Stomach smooth muscle (tissue), 2 donors: Measurements from ENCODE around the gene PCDH12.

ENCODE experiments used
- H3K27ac ChIP-seq: one replicate; pipeline ENCODE4 v1.7.0; 2013; ENCODE audit warnings: mild to moderate bottlenecking, low read length, inconsistent platforms
- H3K27me3 ChIP-seq, 2 donors: one replicate each; pipeline ENCODE4 v1.7.0; 2013; ENCODE audit warnings: low read length in 2 of 2; ENCODE audit not compliant: insufficient read depth in 2 of 2, control insufficient read depth in 1 of 2
- H3K36me3 ChIP-seq, 2 donors: one replicate each; pipeline ENCODE4 v1.7.0; 2013; ENCODE audit warnings: low read length in 2 of 2; ENCODE audit not compliant: control insufficient read depth in 2 of 2, insufficient read depth in 2 of 2
- H3K4me1 ChIP-seq: one replicate; pipeline ENCODE4 v1.7.0; 2013; ENCODE audit warnings: low read length; ENCODE audit not compliant: control insufficient read depth, insufficient read depth
- H3K4me3 ChIP-seq, 2 donors: one replicate each; pipeline ENCODE4 v1.7.0; 2013; ENCODE audit warnings: low read length in 2 of 2
- H3K9ac ChIP-seq, 2 donors: one replicate each; pipeline ENCODE4 v1.7.0; 2013; ENCODE audit warnings: low read length in 2 of 2, mild to moderate bottlenecking in 1 of 2
- H3K9me3 ChIP-seq, 2 donors: one replicate each; pipeline ENCODE4 v1.7.0; 2013; ENCODE audit warnings: low read length in 2 of 2; ENCODE audit not compliant: control insufficient read depth in 2 of 2
- donor health status: healthy.
- donor health status: Pancreatic carcinoma.

The PCDH12 gene

GRCh38 chr5:141965071-141965470, 7.1 kb upstream of the PCDH12 start:
- H3K9ac ChIP-seq, result no peak overlapping the region
- H3K9me3 ChIP-seq, result no peaks in the 10 kb centered on the region
- no peaks in the 10 kb centered on the region for H3K27me3 ChIP-seq
- no peak overlapping the region for H3K27ac ChIP-seq
- H3K4me1 ChIP-seq, result peaks cover 11% of the 10 kb centered on the region
- H3K4me3 ChIP-seq, result no peak overlapping the region
- no peaks in the 10 kb centered on the region for H3K36me3 ChIP-seq

- Histone ChIP-seq H3K9ac (no peak overlapping the region), H3K4me1 (peaks cover 4% of the 10 kb centered on the region), H3K36me3 (no peaks in the 10 kb centered on the region)
These were observed 5.7 kb upstream of the PCDH12 start for GRCh38 chr5:141963701-141964100.

DNA sequence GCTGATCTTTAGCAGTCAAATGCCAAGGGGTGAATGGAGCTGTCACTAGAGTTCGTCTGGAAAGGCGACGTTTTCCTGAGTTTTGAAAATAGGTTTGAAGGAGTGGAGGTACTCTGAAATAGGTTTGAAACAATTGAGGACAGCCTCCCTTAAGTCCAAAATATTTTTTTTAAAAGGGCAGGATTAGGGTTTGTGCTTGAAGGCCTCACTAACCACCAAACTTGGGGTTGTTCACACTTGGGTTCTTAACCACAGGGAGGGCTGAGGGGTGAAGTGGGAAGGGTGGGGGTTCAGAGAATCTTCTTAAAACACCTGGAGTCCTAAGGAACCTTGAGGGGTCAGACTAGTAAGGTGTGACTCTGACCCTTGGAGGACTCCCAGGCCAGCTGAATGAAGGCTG, 3.5 kb upstream of the PCDH12 start:
- peaks cover 0 to 8% of the 10 kb centered on the region in 2 donors for H3K27me3 ChIP-seq
- H3K27ac ChIP-seq, result no peak overlapping the region
- H3K4me1 ChIP-seq, result peaks cover 3% of the 10 kb centered on the region
- no peak overlapping the region for H3K9ac ChIP-seq
- H3K36me3 ChIP-seq, result no peaks in the 10 kb centered on the region
- no peaks in the 10 kb centered on the region for H3K9me3 ChIP-seq
- H3K4me3 ChIP-seq, result no peak overlapping the region

More at GRCh38 chr5:141963701-141964100, 5.7 kb upstream of the PCDH12 start:
- no peak overlapping the region for H3K4me3 ChIP-seq
- no peaks in the 10 kb centered on the region for H3K9me3 ChIP-seq
- H3K27ac ChIP-seq, result no peak overlapping the region
- peaks cover 0 to 6% of the 10 kb centered on the region in 2 donors for H3K27me3 ChIP-seq

DNA sequence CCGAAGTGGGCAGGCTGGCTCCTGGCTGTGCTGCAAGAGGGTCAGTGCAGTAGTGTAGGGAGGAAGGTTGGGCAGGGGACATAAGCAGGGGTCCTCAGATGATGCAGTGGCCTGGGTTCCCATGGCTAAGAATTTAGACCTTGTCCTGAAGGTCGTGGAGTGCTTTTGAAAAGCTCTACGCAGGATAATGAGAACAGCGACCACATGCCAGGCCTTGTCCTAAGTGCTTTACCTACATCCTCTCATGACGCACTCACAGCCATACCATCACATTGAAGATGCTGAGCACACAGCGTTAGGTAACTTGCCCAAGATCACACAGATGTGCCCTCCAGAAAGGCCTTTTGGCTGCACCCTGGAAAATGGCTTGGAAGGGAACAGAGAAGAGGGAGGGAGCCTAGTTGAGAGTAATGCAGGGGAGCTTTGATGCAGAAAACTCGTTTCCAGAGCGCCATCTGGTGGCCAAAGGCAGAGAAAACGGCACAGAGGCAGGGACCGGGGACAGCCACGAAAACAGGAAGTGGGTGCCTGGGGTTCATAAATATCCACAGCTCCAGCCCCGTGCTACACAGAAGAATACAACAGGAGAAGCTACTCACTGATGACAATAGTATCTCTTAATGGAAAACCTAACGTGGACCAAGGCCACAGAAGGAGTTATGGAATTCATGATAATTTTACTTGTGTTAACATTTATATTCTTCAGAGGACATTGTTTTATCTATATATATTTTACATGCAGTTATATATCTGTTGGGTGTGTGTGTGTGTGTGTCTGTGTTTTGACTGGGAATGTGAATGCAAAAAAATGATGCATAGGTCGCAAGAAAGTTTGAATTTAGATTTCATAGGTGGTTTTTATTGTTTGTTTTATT, 2.7 kb upstream of the PCDH12 start:
- Histone ChIP-seq H3K4me3 (no peak overlapping the region), H3K9me3 (no peaks in the 10 kb centered on the region), H3K27me3 (peaks cover 0 to 8% of the 10 kb centered on the region in 2 donors), H3K9ac (no peak overlapping the region), H3K27ac (no peak overlapping the region), H3K36me3 (no peaks in the 10 kb centered on the region), H3K4me1 (peaks cover 3% of the 10 kb centered on the region)

DNA sequence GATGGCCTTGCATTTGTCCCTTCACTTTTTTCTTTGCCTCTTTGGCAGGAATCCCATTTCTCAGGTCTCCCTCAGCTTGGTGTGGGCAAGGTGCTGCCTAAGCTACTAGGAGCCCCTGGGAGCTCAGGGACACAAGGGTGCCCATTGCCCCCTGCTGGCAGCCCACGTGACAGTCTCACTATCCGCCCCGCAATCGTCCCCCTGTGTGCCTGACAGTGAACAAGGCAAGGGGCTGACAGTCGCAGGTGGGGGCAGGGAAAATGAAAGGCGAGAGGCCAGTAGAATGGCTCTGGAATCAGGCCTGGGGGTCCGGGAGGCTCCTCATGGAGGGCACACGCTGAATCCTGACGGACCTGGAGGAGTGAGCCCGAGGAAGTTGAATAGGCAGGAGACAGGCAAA, 2.0 kb upstream of the PCDH12 start:
- Histone ChIP-seq H3K36me3 (no peaks in the 10 kb centered on the region), H3K9ac (no peak overlapping the region), H3K4me1 (peaks cover 3% of the 10 kb centered on the region), H3K9me3 (no peaks in the 10 kb centered on the region), H3K4me3 (no peak overlapping the region), H3K27me3 (peaks cover 0 to 8% of the 10 kb centered on the region in 2 donors), H3K27ac (no peak overlapping the region)

DNA sequence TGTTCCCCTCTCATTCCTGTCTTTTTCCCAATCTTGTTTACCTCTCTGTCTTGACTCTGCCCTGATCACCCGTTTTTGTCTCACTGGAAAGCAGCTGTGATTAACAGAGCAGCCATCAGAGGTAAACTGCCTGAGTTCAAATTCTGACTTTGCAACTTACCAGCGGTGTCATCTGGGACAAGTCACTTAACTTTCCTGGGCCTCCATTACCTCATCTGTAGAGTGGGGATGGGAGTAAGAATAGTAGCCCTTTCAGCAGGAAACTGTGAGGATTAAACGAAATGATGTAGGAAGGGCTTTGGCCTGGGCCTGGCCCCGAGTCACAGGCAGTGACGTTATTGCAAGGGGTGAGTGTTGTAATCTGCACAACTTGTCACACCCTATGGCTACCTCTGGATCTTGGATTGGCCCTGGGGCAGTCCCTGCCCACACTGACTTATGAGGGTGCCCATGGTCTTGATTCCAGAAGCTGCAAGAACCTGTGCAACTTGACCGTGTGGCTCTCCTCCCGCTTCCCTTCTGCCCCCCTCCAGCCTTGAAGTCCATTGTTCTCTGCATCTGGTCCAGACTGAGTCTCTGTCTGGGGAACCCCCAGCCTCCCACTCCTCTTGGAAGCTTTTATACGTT, 657 bp upstream of the PCDH12 start:
- peak overlapping the region in 1 of 2 donors; percentile 8 for H3K4me3 ChIP-seq
- H3K4me1 ChIP-seq, result peaks cover 3% of the 10 kb centered on the region
- no peaks in the 10 kb centered on the region for H3K36me3 ChIP-seq
- H3K27ac ChIP-seq, result no peak overlapping the region
- H3K27me3 ChIP-seq, result peaks cover 0 to 8% of the 10 kb centered on the region in 2 donors
- no peak overlapping the region for H3K9ac ChIP-seq
- H3K9me3 ChIP-seq, result no peaks in the 10 kb centered on the region

DNA sequence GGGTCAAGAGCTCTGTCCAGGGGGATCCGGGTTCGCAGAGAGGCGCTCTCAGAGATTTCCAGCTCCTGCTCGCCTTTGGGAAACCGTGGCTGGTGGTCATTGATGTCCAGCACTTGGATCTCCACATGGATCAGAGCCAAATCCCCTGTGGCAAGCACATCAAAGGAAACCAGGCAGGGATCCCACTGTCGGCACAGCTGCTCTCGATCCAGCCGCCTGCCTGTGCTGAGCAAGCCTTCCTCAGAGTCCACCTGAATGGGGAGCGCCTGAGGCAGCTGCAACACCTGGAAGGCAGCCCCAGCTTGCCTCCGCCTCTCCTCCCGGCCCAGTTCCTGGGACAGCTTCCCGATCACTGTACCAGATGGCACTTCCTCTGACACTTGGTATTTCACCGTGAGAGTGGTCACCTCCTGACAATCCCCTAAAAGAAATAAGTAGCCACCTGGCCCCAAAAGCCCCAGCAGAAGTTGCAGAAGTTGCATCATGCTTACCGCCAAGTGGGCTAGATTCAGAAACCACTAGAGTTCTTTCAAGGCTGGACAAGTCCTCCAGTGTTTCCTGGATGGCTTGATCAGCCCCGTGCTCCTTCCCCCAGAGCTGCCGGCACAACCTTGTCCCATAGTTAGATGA, 520 bp downstream of the PCDH12 start:
- peak overlapping the region in 1 of 2 donors; percentile 40 for H3K4me3 ChIP-seq
- H3K4me1 ChIP-seq, result peaks cover 3% of the 10 kb centered on the region
- H3K9ac ChIP-seq, result no peak overlapping the region
- H3K27me3 ChIP-seq, result peaks cover 0 to 10% of the 10 kb centered on the region in 2 donors
- H3K9me3 ChIP-seq, result no peaks in the 10 kb centered on the region
- H3K27ac ChIP-seq, result no peak overlapping the region
- no peaks in the 10 kb centered on the region for H3K36me3 ChIP-seq

- no peak overlapping the region for H3K4me3 ChIP-seq
- no peak overlapping the region for H3K9ac ChIP-seq
- H3K36me3 ChIP-seq, result no peaks in the 10 kb centered on the region
- no peaks in the 10 kb centered on the region for H3K4me1 ChIP-seq
- no peak overlapping the region for H3K27ac ChIP-seq
- H3K9me3 ChIP-seq, result no peaks in the 10 kb centered on the region
- H3K27me3 ChIP-seq, result peaks cover 0 to 6% of the 10 kb centered on the region in 2 donors
These were observed 3.8 kb downstream of the PCDH12 start for GRCh38 chr5:141954194-141954593.

GRCh38 chr5:141952020-141952419, 6.0 kb downstream of the PCDH12 start:
- Histone ChIP-seq H3K36me3 (no peaks in the 10 kb centered on the region), H3K4me1 (no peaks in the 10 kb centered on the region), H3K27me3 (peaks cover 0 to 2% of the 10 kb centered on the region in 2 donors), H3K9me3 (no peaks in the 10 kb centered on the region), H3K4me3 (no peak overlapping the region), H3K9ac (no peak overlapping the region), H3K27ac (no peak overlapping the region)

DNA sequence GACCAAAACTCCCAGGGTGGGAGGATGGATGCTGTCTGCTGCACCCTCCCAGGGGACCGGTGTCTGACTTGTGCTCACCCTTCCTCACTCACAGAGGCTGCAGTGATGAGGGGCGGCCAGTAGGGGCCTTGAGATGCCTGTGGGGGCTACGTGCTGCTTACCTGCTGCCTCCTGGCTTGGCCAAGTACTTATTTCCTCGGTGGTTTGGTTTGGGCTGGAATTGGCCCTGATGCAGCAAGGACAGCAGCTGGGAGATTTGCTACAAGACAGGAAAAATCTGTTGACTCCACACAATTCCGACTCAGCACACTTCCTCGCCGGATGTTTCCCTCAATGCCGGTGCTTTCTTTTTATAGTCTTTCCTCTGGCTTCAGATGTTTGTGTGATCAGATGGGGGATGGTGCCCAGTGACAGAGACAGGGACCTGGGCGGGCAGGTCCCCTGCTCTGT, 6.6 kb downstream of the PCDH12 start:
- Histone ChIP-seq H3K36me3 (no peaks in the 10 kb centered on the region), H3K9ac (no peak overlapping the region), H3K9me3 (no peaks in the 10 kb centered on the region), H3K27me3 (peaks cover 0 to 2% of the 10 kb centered on the region in 2 donors), H3K27ac (no peak overlapping the region), H3K4me3 (no peak overlapping the region), H3K4me1 (no peaks in the 10 kb centered on the region)
